DOHH2 (cell line): ENCODE data around the gene METTL3.

ENCODE experiments used
- EZH2phosphoT487 ChIP-seq: fragments of 200-600 bp; sonication (generic); IDR thresholded peaks from 2 replicates; pipeline ENCODE4 v1.6.1; 2017; ENCODE audit warnings: borderline replicate concordance, mild to moderate bottlenecking, antibody characterized with exemption, low read length, moderate library complexity, mixed read lengths
- TF ChIP-seq, protein P1 (sequence below): fragments of 200-600 bp; sonication (generic); IDR thresholded peaks from one replicate; pipeline ENCODE4 v1.5.1; 2014; ENCODE audit warnings: antibody characterized with exemption, mild to moderate bottlenecking, low read depth, low read length; ENCODE audit not compliant: poor library complexity, severe bottlenecking

DNA sequence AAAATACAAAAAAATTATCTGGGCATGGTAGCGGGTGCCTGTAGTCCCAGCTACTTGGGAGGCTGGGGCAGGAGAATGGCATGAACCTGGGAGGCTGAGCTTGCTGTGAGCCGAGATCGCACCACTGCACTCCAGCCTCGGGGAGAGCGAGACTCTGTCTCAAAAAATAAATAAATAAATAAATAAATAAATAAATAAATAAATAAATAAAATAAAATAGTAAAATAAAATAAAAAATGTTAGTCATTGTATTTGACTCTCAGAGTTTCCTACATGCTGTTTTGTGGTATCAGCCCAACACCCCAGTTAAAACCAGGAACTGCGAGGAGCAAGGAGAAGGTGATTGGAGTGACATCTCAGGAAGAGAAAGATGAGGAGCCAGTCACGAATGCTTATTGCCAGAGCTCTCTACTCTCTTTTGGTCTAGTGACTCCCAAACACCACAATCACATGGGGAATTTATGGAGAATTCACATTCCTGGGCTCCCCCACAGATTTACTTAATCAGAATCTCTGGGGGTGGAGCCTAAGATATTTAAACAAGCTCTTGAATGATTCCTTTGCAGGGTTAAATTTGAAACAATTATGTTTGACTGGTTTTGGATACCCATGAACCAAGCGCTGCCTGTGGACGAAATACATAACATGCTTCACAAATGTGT, 30.4 kb upstream of the METTL3 start:
- TF ChIP-seq, protein P1, sequence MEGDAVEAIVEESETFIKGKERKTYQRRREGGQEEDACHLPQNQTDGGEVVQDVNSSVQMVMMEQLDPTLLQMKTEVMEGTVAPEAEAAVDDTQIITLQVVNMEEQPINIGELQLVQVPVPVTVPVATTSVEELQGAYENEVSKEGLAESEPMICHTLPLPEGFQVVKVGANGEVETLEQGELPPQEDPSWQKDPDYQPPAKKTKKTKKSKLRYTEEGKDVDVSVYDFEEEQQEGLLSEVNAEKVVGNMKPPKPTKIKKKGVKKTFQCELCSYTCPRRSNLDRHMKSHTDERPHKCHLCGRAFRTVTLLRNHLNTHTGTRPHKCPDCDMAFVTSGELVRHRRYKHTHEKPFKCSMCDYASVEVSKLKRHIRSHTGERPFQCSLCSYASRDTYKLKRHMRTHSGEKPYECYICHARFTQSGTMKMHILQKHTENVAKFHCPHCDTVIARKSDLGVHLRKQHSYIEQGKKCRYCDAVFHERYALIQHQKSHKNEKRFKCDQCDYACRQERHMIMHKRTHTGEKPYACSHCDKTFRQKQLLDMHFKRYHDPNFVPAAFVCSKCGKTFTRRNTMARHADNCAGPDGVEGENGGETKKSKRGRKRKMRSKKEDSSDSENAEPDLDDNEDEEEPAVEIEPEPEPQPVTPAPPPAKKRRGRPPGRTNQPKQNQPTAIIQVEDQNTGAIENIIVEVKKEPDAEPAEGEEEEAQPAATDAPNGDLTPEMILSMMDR, result no peak
- no peak for TF ChIP-seq EZH2phosphoT487
